Limb (tissue), 2 donors: Measurements from ENCODE around the gene CORO1A.
"Not testable (repeated sequence)": the region's sequence is repeated elsewhere in the genome, so short reads cannot be mapped to it uniquely, and the experiment has no call there.

Experiments
- DNase-seq, 2 donors: peaks; one replicate each; pipeline ENCODE4 v3.0.0-alpha.2; 2016; ENCODE audit errors: extremely low spot score in 2 of 2

The CORO1A gene

DNA sequence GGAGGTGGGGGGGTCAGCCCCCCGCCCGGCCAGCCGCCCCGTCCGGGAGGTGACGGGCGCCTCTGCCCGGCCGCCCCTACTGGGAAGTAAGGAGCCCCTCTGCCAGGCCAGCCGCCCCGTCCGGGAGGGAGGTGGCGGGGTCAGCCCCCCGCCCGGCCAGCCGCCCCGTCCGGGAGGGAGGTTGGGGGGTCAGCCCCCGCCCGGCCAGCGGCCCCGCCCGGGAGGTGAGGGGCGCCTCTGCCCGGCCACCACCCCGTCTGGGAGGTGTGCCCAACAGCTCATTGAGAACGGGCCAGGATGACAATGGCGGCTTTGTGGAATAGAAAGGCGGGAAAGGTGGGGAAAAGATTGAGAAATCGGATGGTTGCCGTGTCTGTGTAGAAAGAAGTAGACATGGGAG is 13.3 kb upstream of the CORO1A start:
- not testable (repeated sequence) for DNase-seq

- no peak for DNase-seq
Measured at GRCh38 chr16:30173054-30173453, 10.3 kb upstream of the CORO1A start.

- not testable (repeated sequence) for DNase-seq
Measured at GRCh38 chr16:30176876-30177275, 6.5 kb upstream of the CORO1A start.

DNA sequence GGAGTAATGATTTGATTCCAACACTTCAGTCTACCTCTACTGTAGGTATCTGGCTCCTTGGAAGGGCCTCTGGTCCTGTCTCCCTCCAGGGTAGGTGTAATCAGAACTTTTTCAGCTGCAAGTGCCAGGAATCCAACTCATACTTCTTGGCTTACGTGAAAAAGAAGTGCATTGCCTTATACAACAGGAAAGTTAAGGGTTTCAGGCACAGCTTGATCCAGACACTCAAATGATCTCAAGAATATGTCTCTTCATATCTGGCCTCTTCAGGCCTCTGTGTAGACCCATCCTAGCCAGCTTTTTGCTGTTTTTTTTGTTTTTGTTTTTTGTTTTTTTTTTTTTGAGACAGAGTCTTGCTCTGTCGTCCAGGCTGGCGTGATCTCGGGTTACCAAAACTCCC is 4.2 kb upstream of the CORO1A start:
- no peak for DNase-seq

- no peak for DNase-seq
Measured at GRCh38 chr16:30179931-30180330, 3.5 kb upstream of the CORO1A start.

DNA sequence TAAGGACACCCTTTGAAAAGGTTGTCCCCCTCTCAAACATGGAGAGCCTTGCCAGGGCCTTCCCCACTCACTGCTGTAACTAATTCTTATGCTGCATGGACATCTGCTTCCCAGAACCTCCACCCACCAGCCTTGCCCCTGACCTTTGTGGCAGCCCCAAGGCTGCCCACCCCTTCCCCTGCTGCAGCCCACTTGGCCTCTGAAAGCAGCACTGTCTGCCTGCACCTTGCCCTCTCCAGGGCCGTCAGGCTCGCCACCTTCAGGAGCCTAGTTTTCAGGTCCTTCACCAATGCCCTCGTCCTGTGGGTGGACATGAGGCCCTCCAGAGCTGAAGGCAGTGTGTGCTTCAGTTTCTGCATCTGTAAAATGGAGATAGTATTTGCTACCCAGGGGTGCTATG is 2.7 kb upstream of the CORO1A start:
- DNase-seq = no peak

GRCh38 chr16:30184096-30184890 is 891 bp downstream of the CORO1A start:
- peak in 1 of 2 donors; percentile 42 for DNase-seq

DNA sequence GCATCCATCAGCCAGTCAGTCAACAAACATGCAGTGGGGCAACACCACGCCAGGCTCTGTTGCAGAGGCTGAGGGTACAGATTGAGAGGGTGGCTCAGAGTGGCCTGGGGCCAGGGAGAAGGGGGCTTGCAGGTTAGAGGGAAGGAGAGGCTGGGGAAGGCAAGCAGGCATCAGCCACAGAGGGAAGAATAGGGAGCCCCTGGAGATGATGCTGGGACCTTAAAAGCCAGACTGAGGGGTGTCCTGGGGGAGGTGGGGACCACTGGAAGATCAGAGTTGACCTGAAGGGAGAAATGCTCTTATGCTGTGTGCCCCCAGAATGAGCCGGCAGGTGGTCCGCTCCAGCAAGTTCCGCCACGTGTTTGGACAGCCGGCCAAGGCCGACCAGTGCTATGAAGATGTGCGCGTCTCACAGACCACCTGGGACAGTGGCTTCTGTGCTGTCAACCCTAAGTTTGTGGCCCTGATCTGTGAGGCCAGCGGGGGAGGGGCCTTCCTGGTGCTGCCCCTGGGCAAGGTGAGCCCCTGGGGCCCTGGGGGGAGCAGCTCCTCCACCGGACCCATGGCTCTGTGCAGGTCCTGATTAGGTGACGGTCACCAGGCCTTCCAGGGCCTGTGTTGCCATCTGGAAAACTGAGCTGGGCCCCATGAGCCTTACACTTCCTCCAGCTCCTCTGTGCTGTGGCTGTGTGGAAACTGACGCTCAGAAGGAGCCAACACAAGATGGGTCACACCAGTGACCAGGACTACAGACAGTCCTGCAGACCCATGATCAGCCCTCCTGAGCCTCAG is 1.7 kb downstream of the CORO1A start:
- DNase-seq = peak in 1 of 2 donors; percentile 34

- DNase-seq = peak in 1 of 2 donors; percentile 31
Measured at GRCh38 chr16:30185683-30186421, 2.5 kb downstream of the CORO1A start.

GRCh38 chr16:30186444-30186781 is 3.0 kb downstream of the CORO1A start:
- no peak for DNase-seq

GRCh38 chr16:30186782-30187555 is 3.6 kb downstream of the CORO1A start:
- DNase-seq = peak in 1 of 2 donors; percentile 55

DNA sequence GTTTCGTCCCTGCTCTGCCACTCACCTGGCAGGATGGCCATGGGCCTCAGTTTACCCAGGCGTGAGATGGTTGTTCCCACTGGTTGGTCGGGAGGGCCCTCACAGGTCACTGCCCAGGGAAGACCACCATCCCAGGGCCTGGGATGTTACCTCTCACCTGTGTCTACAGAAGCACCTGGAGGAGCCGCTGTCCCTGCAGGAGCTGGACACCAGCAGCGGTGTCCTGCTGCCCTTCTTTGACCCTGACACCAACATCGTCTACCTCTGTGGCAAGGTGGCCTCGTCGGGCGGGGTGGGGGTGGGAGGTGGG is 4.1 kb downstream of the CORO1A start:
- DNase-seq = no peak

GRCh38 chr16:30187971-30188561 is 4.7 kb downstream of the CORO1A start:
- DNase-seq = no peak

GRCh38 chr16:30191158-30191557 is 7.8 kb downstream of the CORO1A start:
- DNase-seq = not testable (repeated sequence)

- not testable (repeated sequence) for DNase-seq
Measured at GRCh38 chr16:30193098-30193497, 9.7 kb downstream of the CORO1A start.

DNA sequence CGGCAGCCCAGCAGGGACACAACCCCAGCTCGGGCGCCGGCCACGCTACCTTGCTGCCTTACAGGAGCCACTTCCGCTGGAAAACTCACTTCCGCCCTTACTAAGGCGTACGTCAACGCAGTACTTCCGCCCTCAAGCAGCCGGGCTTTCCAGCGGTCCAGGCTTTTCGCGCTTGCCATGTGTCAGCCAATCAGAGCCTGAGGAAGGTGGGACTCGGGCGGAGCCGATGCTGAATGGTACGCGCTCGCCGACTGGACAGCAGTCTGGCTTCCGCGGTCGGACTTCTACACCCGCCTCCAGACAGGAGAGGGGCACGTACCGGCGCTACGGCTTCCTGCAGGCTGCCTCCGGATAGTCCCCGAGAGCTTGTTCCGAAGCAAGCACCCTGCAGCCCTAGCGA is 10.2 kb downstream of the CORO1A start, which contains the start of the genes BOLA2B and SLX1A:
Gene BOLA2B (minus strand): TSS at position 52 of the 400 bp plus-strand sequence. CDS start 71 bp downstream, outside the sequence.
Gene SLX1A (plus strand): TSS at position 261 of the 400 bp plus-strand sequence. CDS start 210 bp downstream, outside the sequence.
- DNase-seq = not testable (repeated sequence)

GRCh38 chr16:30194172-30194925 is 10.9 kb downstream of the CORO1A start:
- not testable (repeated sequence) for DNase-seq

DNA sequence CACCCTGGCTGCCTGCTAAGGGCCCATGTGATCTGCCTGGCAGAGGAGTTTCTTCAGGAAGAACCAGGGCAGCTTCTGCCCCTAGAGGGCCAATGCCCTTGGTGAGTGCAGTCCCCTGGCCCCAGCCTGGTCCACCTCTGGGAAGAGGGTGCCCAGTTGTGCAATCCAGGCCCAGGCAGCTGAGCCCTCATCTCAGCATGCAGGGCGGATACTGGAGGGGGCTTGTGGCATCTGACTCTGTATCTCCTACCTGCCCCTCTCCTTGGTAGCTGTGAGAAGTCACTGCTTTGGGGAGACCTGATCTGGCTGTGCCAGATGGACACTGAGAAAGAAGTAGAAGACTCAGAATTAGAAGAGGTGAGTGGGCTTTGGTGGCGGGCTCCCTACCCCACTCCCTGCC is 13.6 kb downstream of the CORO1A start:
- DNase-seq = not testable (repeated sequence)

GRCh38 chr16:30199049-30199448 is 15.6 kb downstream of the CORO1A start, which contains the start of gene SULT1A3:
SULT1A3 (plus strand) TSS chr16:30199255; CDS start chr16:30200729, 1,474 bp downstream.
- not testable (repeated sequence) for DNase-seq
